Effector memory CD4-positive, alpha-beta T cell (primary cell): Measurements from ENCODE around the gene SALL4.
"Not testable (repeated sequence)": the region's sequence is repeated elsewhere in the genome, so short reads cannot be mapped to it uniquely, and the experiment has no call there.

ENCODE experiments used
- DNase-seq, 3 donors: peaks; one replicate each; pipeline ENCODE4 v3.0.0-alpha.2; 2020
- H3K27ac ChIP-seq: 2 replicates; pipeline ENCODE4 v1.7.0; 2013; ENCODE audit warnings: mild to moderate bottlenecking, low read length, moderate library complexity; ENCODE audit not compliant: insufficient read depth, poor library complexity, severe bottlenecking
- H3K27me3 ChIP-seq: replicated peaks from 2 replicates; pipeline ENCODE4 v1.7.0; 2013; ENCODE audit warnings: mild to moderate bottlenecking, low read length; ENCODE audit not compliant: insufficient read depth, control insufficient read depth, poor library complexity, severe bottlenecking
- H3K36me3 ChIP-seq: 2 replicates; pipeline ENCODE4 v1.7.0; 2013; ENCODE audit warnings: mild to moderate bottlenecking, low read length, moderate library complexity; ENCODE audit not compliant: control insufficient read depth, insufficient read depth
- H3K4me1 ChIP-seq: 2 replicates; pipeline ENCODE4 v1.7.0; 2013; ENCODE audit warnings: low read length, mild to moderate bottlenecking; ENCODE audit not compliant: control insufficient read depth, insufficient read depth, poor library complexity, severe bottlenecking
- H3K4me3 ChIP-seq: 2 replicates; pipeline ENCODE4 v1.7.0; 2013; ENCODE audit warnings: low read length, low read depth, mild to moderate bottlenecking; ENCODE audit not compliant: insufficient read depth, poor library complexity, severe bottlenecking
- H3K9me3 ChIP-seq: 2 replicates; pipeline ENCODE4 v1.7.0; 2013; ENCODE audit warnings: mild to moderate bottlenecking, low read length, moderate library complexity; ENCODE audit not compliant: control insufficient read depth

Gene SALL4

DNA sequence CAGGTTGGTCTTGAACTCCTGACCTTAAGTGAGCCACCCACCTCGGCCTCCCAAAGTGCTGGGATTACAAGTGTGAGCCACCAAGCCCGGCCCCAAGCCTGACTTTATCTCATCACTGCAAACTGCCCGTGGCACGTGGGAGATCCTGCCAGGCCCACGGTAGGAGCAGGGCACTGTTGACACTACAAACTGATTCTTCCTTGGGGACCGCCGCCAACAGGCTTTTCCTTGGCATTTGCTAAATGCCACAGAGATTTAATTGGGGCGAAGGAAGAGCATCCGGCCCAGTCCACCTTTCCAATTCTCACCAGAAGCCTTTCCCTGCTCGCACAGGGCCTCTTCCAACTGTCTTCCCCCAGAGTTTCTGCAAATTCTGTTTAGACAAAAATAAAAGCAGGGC lies 45.1 kb downstream of the SALL4 start:
- no peaks in the 10 kb centered on the region for H3K27me3 ChIP-seq
- H3K36me3 ChIP-seq: no peaks in the 10 kb centered on the region
- no peak for DNase-seq
- H3K9me3 ChIP-seq: no peaks in the 10 kb centered on the region
- H3K27ac ChIP-seq: no peak overlapping the region
- no peaks in the 10 kb centered on the region for H3K4me1 ChIP-seq
- no peak overlapping the region for H3K4me3 ChIP-seq

DNA sequence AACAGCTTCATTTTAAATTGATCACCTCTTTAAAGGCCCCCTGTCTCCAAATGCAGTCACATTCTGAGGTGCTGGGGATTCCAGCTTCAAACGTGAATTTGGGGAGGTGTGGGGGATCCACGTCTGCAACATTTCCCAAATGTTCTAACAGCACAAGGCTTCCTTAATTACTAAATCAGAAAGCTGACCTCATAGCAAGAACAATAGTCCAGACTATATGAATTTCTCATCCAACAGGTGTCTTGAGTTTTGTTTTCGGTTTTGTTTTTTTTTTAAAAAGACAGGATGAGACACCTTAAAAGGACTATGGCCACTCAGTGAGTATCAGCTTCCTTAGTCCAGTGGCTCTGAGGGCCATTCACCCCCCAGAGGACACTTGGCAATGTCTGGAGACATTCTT lies 45.7 kb downstream of the SALL4 start:
- no peaks in the 10 kb centered on the region for H3K9me3 ChIP-seq
- H3K4me1 ChIP-seq: no peaks in the 10 kb centered on the region
- H3K4me3 ChIP-seq: no peak overlapping the region
- H3K36me3 ChIP-seq: no peaks in the 10 kb centered on the region
- DNase-seq: no peak
- H3K27me3 ChIP-seq: no peaks in the 10 kb centered on the region
- H3K27ac ChIP-seq: no peak overlapping the region

DNA sequence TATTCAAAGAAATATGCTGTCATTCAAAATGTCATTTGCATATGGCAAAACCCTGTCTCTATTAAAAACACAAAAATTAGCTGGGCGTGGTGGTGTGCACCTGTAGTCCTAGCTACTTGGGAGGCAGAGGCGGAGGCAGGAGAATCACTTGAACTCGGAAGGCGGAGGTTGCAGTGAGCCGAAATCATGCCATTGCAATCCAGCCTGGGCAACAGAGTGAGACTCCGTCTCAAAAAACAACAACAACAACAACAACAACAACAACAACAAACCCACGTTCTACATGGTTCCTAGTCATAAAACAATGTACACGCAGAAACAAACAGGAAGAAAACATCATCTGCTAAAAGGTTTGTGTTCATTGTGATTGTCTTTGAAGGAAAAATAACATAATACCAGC lies 49.1 kb downstream of the SALL4 start:
- H3K4me3 ChIP-seq, H3K27ac ChIP-seq, H3K9me3 ChIP-seq, DNase-seq, H3K4me1 ChIP-seq, H3K27me3 ChIP-seq, H3K36me3 ChIP-seq: not testable (repeated sequence)

DNA sequence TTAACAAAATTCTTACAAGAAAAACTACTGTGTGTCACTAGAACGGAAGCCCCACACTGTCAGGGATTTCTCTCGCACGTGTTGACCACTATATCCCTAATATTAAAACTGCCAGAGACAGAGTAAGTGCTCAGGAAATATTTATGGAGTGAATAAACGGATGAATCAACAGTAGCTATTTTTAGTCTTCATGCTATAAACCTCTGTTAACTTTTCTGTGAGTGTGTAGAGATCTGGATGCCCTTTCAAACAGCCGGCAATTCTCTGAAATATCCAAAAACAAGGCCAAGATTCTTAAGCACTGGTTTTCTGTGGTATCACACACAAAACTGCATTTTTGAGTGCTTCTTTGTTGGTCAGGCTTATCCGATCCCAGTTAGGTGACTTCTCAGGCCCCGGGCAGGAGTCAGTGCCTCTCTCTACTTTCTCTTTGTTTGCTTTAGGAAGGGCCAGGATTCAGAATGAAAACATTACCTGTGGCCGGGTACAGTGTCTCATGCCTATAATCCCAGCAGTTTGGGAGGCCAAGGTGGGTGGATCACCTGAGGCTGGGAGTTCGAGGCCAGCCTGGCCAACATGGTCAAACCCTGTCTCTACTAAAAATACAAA lies 49.9 kb downstream of the SALL4 start:
- no peak for DNase-seq
- Histone ChIP-seq H3K27me3 (no peaks in the 10 kb centered on the region), H3K36me3 (no peaks in the 10 kb centered on the region), H3K9me3 (no peaks in the 10 kb centered on the region), H3K27ac (no peak overlapping the region), H3K4me3 (no peak overlapping the region), H3K4me1 (no peaks in the 10 kb centered on the region)

DNA sequence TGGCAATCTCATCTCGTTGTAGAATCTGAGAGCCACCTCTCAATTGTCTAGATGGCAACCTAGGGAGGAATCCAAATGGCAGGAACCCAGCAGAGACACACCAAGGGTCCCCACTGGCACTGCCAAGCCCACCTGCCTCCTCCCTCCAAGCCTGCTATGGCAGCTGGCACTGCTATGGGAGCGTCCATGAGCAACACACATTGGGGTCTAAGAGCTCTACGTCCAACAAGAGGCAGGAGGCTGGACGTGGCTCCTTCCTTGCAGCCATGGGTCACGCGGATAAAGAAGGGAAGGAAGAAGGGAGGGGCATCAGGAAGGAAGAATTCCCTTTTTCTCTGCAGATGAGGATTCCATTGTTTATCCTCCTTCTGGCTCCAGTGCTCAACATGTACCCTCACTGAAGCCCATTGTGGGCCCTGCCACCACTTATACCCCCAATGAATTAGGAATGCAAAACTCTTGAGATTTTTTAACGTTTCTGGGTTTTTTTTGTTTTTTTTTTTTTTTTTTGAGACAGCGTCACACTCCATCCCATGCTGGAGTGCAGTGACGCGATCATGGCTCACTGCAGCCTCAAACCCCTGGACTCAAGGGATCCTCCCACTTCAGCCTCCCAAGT lies 51.4 kb downstream of the SALL4 start:
- Histone ChIP-seq H3K27ac (no peak overlapping the region), H3K9me3 (no peaks in the 10 kb centered on the region), H3K4me1 (no peaks in the 10 kb centered on the region), H3K36me3 (no peaks in the 10 kb centered on the region), H3K27me3 (no peaks in the 10 kb centered on the region), H3K4me3 (no peak overlapping the region)
- no peak for DNase-seq

DNA sequence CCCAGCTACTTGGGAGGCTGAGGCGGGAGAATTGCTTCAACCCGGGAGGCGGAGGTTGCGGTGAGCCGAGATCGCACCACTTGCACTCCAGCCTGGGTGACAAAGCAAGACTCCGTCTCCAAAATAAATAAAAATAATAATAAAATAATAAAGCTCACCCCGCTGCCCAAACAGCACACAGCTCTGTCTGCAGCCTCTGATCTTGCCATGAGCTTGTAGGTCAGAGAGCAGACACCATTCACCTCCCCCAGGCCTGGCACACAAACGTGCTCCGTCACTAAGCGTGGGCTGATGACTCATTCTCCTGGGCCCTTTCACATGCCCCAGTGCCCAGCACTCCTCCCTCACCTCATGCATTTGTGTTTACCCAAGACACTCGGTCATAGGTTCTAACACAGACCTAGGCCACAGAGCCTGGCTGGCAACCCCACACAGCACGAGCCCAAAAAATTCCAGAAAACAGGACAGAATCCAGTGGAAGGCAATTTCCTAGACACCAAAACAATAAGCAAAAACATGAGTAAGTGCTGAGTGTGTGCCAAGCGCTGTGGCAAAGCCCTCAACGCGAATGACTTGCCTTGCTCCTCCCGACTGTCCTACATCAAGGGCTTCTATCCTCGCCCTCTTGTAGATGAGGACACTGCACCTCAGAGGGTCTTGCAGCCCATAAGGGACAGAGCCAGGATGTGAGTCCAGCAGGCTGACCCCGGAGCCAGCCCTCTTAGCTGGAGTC lies 52.1 kb downstream of the SALL4 start:
- H3K9me3 ChIP-seq: no peaks in the 10 kb centered on the region
- no peaks in the 10 kb centered on the region for H3K27me3 ChIP-seq
- no peak for DNase-seq
- H3K4me1 ChIP-seq: no peaks in the 10 kb centered on the region
- H3K4me3 ChIP-seq: no peak overlapping the region
- H3K27ac ChIP-seq: no peak overlapping the region
- H3K36me3 ChIP-seq: no peaks in the 10 kb centered on the region

DNA sequence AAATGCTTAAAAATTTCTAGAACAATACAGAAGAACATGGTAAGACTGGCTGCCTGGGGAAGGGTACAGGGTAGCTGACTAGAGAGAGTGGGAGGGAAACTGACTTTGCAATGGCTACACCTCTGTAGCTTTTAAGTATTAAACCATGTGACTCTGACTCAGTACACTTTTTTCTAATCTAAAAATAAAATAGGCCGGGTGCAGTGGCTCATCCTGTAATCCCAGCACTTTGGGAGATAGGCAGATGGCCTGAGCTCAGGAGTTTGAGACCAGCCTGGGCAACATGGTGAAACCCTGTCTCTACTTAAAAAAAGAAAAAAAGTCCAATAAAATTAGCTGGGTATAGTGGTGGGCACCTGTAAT lies 52.7 kb downstream of the SALL4 start:
- Histone ChIP-seq H3K27ac (no peak overlapping the region), H3K9me3 (no peaks in the 10 kb centered on the region), H3K4me1 (no peaks in the 10 kb centered on the region), H3K27me3 (no peaks in the 10 kb centered on the region), H3K36me3 (no peaks in the 10 kb centered on the region), H3K4me3 (no peak overlapping the region)
- no peak for DNase-seq

DNA sequence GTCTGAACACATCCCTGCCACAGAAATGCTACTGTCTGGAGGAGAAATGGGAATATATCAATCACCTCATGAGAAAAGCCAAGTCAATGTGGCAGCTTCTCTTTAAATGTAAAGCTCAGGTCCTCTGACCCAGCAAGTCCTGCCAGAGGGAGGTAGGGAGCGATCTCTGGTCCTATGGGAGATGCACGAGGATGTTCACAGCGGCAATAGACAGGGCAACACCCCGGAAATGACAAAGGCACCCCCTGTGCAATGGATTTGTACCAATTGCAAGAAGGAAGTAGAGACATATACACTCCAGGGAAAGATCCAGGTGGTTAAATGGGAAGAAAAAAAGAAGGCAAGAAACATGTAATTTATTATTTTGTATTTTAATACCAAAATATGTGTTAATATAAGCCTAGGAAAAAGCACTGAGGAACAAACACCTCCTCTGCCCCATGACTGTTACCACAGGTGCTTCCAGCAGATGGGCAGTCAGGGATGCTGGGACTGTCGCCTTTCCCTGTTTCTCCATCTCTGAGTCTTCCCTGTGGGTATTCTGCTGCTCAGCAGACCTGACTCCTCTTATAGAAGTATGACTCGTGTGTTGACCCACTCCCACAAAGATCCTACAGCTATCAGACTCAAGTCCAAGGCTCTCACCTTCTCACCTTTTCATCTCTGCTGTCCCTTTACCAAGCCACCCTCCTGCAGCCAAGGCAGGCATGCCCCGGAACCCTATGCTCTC lies 55.0 kb downstream of the SALL4 start:
- DNase-seq: no peak
- no peaks in the 10 kb centered on the region for H3K27me3 ChIP-seq
- no peak overlapping the region for H3K4me3 ChIP-seq
- H3K27ac ChIP-seq: no peak overlapping the region
- H3K36me3 ChIP-seq: no peaks in the 10 kb centered on the region
- H3K9me3 ChIP-seq: no peaks in the 10 kb centered on the region
- H3K4me1 ChIP-seq: no peaks in the 10 kb centered on the region

DNA sequence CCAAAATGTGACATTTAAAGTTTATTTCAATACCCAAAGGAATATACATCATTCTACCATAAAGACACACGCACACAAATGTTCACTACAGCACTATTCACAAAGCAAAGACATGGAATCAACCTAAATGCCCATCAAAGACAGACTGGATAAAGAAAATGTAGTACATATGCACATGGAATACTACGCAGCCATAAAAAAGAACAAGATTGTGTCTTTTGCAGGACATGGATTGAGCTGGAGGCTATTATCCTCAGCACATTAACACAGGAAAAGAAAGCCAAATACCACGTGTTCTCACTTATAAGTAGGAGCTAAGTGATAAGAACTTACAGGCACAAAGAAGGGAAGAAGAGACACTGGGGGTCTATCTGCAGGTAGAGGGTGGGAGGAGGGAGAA lies 56.5 kb downstream of the SALL4 start:
- H3K27ac ChIP-seq: no peak overlapping the region
- no peak for DNase-seq
- no peaks in the 10 kb centered on the region for H3K27me3 ChIP-seq
- H3K4me1 ChIP-seq: no peaks in the 10 kb centered on the region
- H3K4me3 ChIP-seq: no peak overlapping the region
- no peaks in the 10 kb centered on the region for H3K36me3 ChIP-seq
- no peaks in the 10 kb centered on the region for H3K9me3 ChIP-seq

DNA sequence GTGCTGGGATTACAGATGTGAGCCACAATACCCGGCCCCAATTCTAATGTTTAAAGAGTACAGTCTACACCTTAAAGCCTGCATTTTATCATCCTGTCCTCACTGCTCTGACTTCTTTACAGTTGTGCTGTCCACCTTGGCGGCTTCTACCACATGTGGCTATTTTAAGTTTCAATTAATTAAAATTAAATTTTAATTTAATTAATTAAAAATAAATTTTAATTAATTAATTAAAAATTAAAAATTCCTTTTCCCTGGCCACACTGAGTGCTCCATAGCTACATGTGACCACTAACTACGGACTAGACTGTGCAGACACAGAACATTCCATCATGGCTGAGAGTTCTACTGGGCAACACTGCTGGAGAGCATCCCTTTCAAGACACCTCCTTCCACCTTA lies 61.5 kb downstream of the SALL4 start:
- no peaks in the 10 kb centered on the region for H3K36me3 ChIP-seq
- H3K27ac ChIP-seq: no peak overlapping the region
- no peaks in the 10 kb centered on the region for H3K4me1 ChIP-seq
- no peak for DNase-seq
- no peaks in the 10 kb centered on the region for H3K27me3 ChIP-seq
- no peaks in the 10 kb centered on the region for H3K9me3 ChIP-seq
- no peak overlapping the region for H3K4me3 ChIP-seq
